Hepatocyte (in vitro differentiated cells): Measurements from ENCODE around the gene PEX7. TPM values are rescaled to one million over a fixed set of nuclear protein-coding genes. Genes with fewer than 3 reads are reported as not detected.

Source experiments
- DNase-seq: peaks from one replicate; pipeline ENCODE4 v3.0.0-alpha.2; 2016; ENCODE audit warnings: low spot score
- H2AFZ ChIP-seq: fragments of 200-600 bp; sonication (generic); 2 replicates; pipeline ENCODE4 v1.6.0; 2016; ENCODE audit warnings: antibody characterized with exemption, mild to moderate bottlenecking
- H3K27ac ChIP-seq: fragments of 200-600 bp; sonication (generic); 2 replicates; pipeline ENCODE4 v1.5.1; 2016; ENCODE audit warnings: mild to moderate bottlenecking
- H3K27me3 ChIP-seq: fragments of 200-600 bp; sonication (generic); 2 replicates; pipeline ENCODE4 v1.6.1; 2016
- H3K36me3 ChIP-seq: fragments of 200-600 bp; sonication (generic); replicated peaks from 2 replicates; pipeline ENCODE4 v1.5.1; 2016; ENCODE audit warnings: low read depth; ENCODE audit not compliant: insufficient read depth
- H3K4me1 ChIP-seq: fragments of 200-600 bp; sonication (generic); 2 replicates; pipeline ENCODE4 v1.5.1; 2016; ENCODE audit warnings: mild to moderate bottlenecking, moderate library complexity; ENCODE audit not compliant: insufficient read depth
- H3K4me2 ChIP-seq: fragments of 200-600 bp; sonication (generic); 2 replicates; pipeline ENCODE4 v1.6.0; 2016
- H3K4me3 ChIP-seq: fragments of 200-600 bp; sonication (generic); 2 replicates; pipeline ENCODE4 v1.5.1; 2016; ENCODE audit warnings: mild to moderate bottlenecking
- H3K79me2 ChIP-seq: fragments of 200-600 bp; sonication (generic); 2 replicates; pipeline ENCODE4 v1.6.0; 2017; ENCODE audit warnings: mild to moderate bottlenecking
- H3K9me2 ChIP-seq: fragments of 200-600 bp; sonication (generic); replicated peaks from 2 replicates; pipeline ENCODE4 v1.6.0; 2017; ENCODE audit warnings: mild to moderate bottlenecking; ENCODE audit not compliant: insufficient read depth
- H3K9me3 ChIP-seq: fragments of 200-600 bp; sonication (generic); 2 replicates; pipeline ENCODE4 v1.5.1; 2016; ENCODE audit warnings: low read depth, mild to moderate bottlenecking
- H4K20me1 ChIP-seq: fragments of 200-600 bp; sonication (generic); 2 replicates; pipeline ENCODE4 v1.6.0; 2016; ENCODE audit warnings: mild to moderate bottlenecking; ENCODE audit not compliant: insufficient read depth, poor library complexity, severe bottlenecking
- EZH2 ChIP-seq: fragments of 200-600 bp; sonication (generic); IDR thresholded peaks from 2 replicates; pipeline ENCODE4 v1.6.1; 2016; ENCODE audit warnings: antibody characterized with exemption, mild to moderate bottlenecking, borderline replicate concordance
- EZH2phosphoT487 ChIP-seq: fragments of 200-600 bp; sonication (generic); IDR thresholded peaks from one replicate; pipeline ENCODE4 v1.6.1; 2018; ENCODE audit warnings: antibody characterized with exemption, mild to moderate bottlenecking, low read depth, moderate library complexity; ENCODE audit not compliant: unreplicated experiment, severe bottlenecking
- WGBS: methylation state at CpG from one replicate; pipeline ENCODE4 v1.1.6; 2016; ENCODE audit warnings: low lambda C conversion rate; ENCODE audit errors: missing lambda C conversion rate; 5-methylcytosine and 5-hydroxymethylcytosine counted together
- polyA plus RNA-seq: library from polyadenylated mRNA; unstranded; fragments of >200 nt; fragmentation: Nextera tagmentation; extraction: Ambion mirVana; gene quantifications from 2 replicates; pipeline ENCODE4 v1.2.1, GENCODE V29; 2016
- total RNA-seq: library from RNA; depleted of rRNA; stranded (reverse); fragments of >200 nt; gene quantifications from 2 replicates; pipeline ENCODE4 v1.2.3, GENCODE V29; 2014
- TF ChIP-seq, protein P1 (sequence below): fragments of 200-600 bp; sonication (generic); IDR thresholded peaks from 2 replicates; pipeline ENCODE4 v1.5.1; 2016; ENCODE audit warnings: antibody characterized with exemption, mild to moderate bottlenecking; ENCODE audit not compliant: poor library complexity

Gene PEX7
- total and polyA plus RNA-seq, 2 experiments from 2014 or later: 9.6 to 15.6 TPM

DNA sequence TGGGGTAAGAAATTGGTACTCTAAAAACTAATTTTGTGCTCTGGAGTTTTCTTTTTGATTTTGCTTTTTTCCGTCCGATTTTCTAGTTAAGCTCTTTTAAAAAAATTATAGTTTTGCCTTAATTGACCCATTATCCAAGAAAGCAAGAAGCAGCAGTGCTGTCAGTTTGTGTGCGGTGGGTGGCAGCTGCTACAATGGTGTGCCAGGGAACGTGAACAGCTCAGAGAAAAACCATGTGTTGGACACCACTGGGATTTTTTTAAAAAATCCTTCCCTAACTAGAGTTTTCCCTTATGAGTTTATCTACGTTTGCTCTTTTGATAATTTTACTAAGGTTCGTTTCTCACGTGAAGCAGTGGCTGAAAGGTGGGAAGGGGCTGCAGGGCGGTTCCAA lies 38.1 kb upstream of the PEX7 start:
- no peak overlapping the region for H2AFZ ChIP-seq
- no peak overlapping the region for H3K27ac ChIP-seq
- H3K9me3 ChIP-seq: no peaks in the 10 kb centered on the region
- no peaks in the 10 kb centered on the region for H3K9me2 ChIP-seq
- no peak for TF ChIP-seq EZH2phosphoT487
- TF ChIP-seq, protein P1, sequence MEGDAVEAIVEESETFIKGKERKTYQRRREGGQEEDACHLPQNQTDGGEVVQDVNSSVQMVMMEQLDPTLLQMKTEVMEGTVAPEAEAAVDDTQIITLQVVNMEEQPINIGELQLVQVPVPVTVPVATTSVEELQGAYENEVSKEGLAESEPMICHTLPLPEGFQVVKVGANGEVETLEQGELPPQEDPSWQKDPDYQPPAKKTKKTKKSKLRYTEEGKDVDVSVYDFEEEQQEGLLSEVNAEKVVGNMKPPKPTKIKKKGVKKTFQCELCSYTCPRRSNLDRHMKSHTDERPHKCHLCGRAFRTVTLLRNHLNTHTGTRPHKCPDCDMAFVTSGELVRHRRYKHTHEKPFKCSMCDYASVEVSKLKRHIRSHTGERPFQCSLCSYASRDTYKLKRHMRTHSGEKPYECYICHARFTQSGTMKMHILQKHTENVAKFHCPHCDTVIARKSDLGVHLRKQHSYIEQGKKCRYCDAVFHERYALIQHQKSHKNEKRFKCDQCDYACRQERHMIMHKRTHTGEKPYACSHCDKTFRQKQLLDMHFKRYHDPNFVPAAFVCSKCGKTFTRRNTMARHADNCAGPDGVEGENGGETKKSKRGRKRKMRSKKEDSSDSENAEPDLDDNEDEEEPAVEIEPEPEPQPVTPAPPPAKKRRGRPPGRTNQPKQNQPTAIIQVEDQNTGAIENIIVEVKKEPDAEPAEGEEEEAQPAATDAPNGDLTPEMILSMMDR: no peak
- TF ChIP-seq EZH2: no peak
- H4K20me1 ChIP-seq: no peaks in the 10 kb centered on the region
- 81% methylated on average over 8 of the region's 8 CpGs for WGBS
- no peak for DNase-seq
- no peak overlapping the region for H3K4me3 ChIP-seq
- H3K4me2 ChIP-seq: no peak overlapping the region
- no peaks in the 10 kb centered on the region for H3K36me3 ChIP-seq
- no peaks in the 10 kb centered on the region for H3K4me1 ChIP-seq
- no peaks in the 10 kb centered on the region for H3K27me3 ChIP-seq
- peaks cover 5% of the 10 kb centered on the region for H3K79me2 ChIP-seq

DNA sequence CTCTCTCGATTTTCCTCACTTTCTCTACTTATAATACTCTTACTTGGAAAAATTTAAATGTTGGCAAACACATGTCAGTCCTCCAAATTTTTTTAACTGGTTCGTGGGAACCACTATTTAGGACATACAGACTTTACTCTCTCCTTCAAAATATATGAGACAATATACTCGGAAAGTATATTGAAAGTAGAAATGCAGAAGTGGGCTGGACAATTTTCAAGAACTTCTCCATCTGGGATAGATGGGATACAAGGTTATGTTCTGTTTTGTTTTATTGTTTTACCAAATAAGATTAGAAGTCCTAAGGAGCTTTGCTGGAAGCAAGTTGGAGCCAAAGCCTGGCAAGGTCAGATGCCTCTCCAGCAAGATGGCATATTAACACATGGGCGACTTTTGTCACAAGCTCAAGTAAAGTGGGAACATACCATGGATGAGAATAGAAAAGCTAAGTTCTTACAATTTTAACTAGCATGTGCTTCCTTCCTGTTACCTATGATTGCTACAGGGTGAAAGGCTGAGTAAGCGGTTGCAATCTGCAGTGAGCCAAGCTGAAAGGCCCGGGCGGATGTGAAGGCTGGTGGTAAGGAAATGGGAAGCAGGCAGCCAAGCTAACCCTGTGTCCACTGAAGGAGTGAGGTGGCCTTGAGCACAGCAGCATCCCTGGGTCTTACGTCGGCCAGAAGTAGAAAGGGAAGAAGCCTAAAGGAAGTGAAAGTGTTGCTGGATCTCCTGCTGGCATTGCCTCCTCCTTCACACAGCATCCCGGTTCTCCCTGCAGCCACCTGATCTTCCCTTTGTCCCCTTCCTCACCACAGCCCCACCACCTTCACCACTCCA lies 37.3 kb upstream of the PEX7 start:
- Histone ChIP-seq H3K36me3 (no peaks in the 10 kb centered on the region), H3K27ac (no peak overlapping the region), H3K79me2 (peaks cover 5% of the 10 kb centered on the region), H3K4me1 (no peaks in the 10 kb centered on the region), H3K9me2 (no peaks in the 10 kb centered on the region), H3K9me3 (no peaks in the 10 kb centered on the region), H2AFZ (no peak overlapping the region), H4K20me1 (no peaks in the 10 kb centered on the region), H3K4me3 (no peak overlapping the region), H3K4me2 (no peak overlapping the region), H3K27me3 (no peaks in the 10 kb centered on the region)
- TF ChIP-seq, protein P1: no peak
- no peak for TF ChIP-seq EZH2phosphoT487
- no peak for DNase-seq
- 90% methylated on average over 10 of the region's 10 CpGs for WGBS

DNA sequence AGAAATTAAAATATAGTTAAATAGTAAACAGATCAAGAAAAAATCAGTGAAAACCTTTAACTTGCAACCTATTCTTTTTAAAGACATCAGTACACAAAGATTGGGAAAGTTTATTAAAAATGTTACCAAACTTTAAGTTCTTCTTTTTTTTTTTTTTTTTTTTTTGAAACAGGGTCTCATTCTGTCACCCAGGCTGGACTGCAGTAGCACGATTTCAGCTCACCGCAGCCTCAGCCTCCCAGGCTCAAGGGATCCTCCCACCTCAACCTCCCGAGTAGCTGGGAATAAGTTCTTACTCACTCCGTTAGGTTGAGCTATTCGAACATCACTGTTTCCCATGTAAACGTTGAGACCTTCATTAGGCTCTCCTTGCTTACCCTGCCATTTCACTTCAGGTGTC lies 35.7 kb upstream of the PEX7 start:
- Histone ChIP-seq H3K27ac (no peak overlapping the region), H3K27me3 (no peaks in the 10 kb centered on the region), H3K36me3 (no peaks in the 10 kb centered on the region), H3K9me3 (no peaks in the 10 kb centered on the region), H2AFZ (no peak overlapping the region), H3K79me2 (peaks cover 5% of the 10 kb centered on the region), H3K4me2 (no peak overlapping the region), H3K4me1 (no peaks in the 10 kb centered on the region), H4K20me1 (no peaks in the 10 kb centered on the region), H3K4me3 (no peak overlapping the region), H3K9me2 (no peaks in the 10 kb centered on the region)
- WGBS: 89% methylated on average over 6 of the region's 6 CpGs
- TF ChIP-seq EZH2 (no peak), EZH2phosphoT487 (no peak)
- TF ChIP-seq, protein P1: no peak
- no peak for DNase-seq
